ENCODE data around the gene NR3C2. TPM values are rescaled to one million over a fixed set of nuclear protein-coding genes. Genes with fewer than 3 reads are reported as not detected.

NR3C2 gene
- total RNA-seq, 1 donor from 2014 or later, result 31.4 TPM

- no peaks in the 10 kb centered on the region for H3K36me3 ChIP-seq
- intact Hi-C loops (cut with DNase I), result no loop called here
- no peak for TF ChIP-seq CTCF (IDR thresholded peaks at IDR 0.05)
- no peak overlapping the region for H3K27ac ChIP-seq
- no peaks in the 10 kb centered on the region for H3K27me3 ChIP-seq (ENCODE audit: low read depth)
- H3K9me3 ChIP-seq, result no peaks in the 10 kb centered on the region
- peaks cover 12% of the 10 kb centered on the region for H3K4me1 ChIP-seq
- no peak overlapping the region for H3K4me3 ChIP-seq
- DNase-seq (no peak), ATAC-seq (peak; percentile 45 to 61)
Measured at GRCh38 chr4:148292686-148293085, 149.5 kb downstream of the NR3C2 start.

GRCh38 chr4:148289740-148290139 is 152.5 kb downstream of the NR3C2 start:
- no peaks in the 10 kb centered on the region for H3K27me3 ChIP-seq (ENCODE audit: low read depth)
- peaks cover 30% of the 10 kb centered on the region for H3K4me1 ChIP-seq
- H3K36me3 ChIP-seq, result no peaks in the 10 kb centered on the region
- intact Hi-C loops (cut with DNase I), result no loop called here
- DNase-seq, result no peak
- no peak for TF ChIP-seq CTCF (IDR thresholded peaks at IDR 0.05)
- ATAC-seq, result peak; percentile 76 to 81
- H3K27ac ChIP-seq, result peak overlapping the region; percentile 14
- H3K4me3 ChIP-seq, result no peak overlapping the region
- H3K9me3 ChIP-seq, result no peaks in the 10 kb centered on the region

GRCh38 chr4:148288448-148288847 is 153.8 kb downstream of the NR3C2 start:
- no peaks in the 10 kb centered on the region for H3K36me3 ChIP-seq
- H3K27me3 ChIP-seq (ENCODE audit: low read depth), result no peaks in the 10 kb centered on the region
- ATAC-seq, result peak in 1 of 2 donors; percentile 28
- no peak for DNase-seq
- H3K4me1 ChIP-seq, result peaks cover 30% of the 10 kb centered on the region
- no peak overlapping the region for H3K27ac ChIP-seq
- intact Hi-C loops (cut with DNase I), result no loop called here
- TF ChIP-seq CTCF (IDR thresholded peaks at IDR 0.05), result no peak
- no peak overlapping the region for H3K4me3 ChIP-seq
- no peaks in the 10 kb centered on the region for H3K9me3 ChIP-seq

GRCh38 chr4:148287111-148287510 is 155.1 kb downstream of the NR3C2 start:
- ATAC-seq (no peak), DNase-seq (no peak)
- Histone ChIP-seq H3K27ac (no peak overlapping the region), H3K9me3 (no peaks in the 10 kb centered on the region), H3K4me1 (peaks cover 30% of the 10 kb centered on the region), H3K36me3 (no peaks in the 10 kb centered on the region), H3K4me3 (no peak overlapping the region), H3K27me3 (ENCODE audit: low read depth) (no peaks in the 10 kb centered on the region)
- no peak for TF ChIP-seq CTCF (IDR thresholded peaks at IDR 0.05)
- intact Hi-C loops (cut with DNase I), result no loop called here

GRCh38 chr4:148286012-148286411 is 156.2 kb downstream of the NR3C2 start:
- ATAC-seq, result no peak

More at GRCh38 chr4:148286012-148286411, 156.2 kb downstream of the NR3C2 start:
- intact Hi-C loops (cut with DNase I), result no loop called here
- Histone ChIP-seq H3K36me3 (no peaks in the 10 kb centered on the region), H3K27ac (no peak overlapping the region), H3K4me1 (peaks cover 30% of the 10 kb centered on the region), H3K4me3 (no peak overlapping the region), H3K27me3 (ENCODE audit: low read depth) (no peaks in the 10 kb centered on the region), H3K9me3 (no peaks in the 10 kb centered on the region)
- no peak for DNase-seq
- TF ChIP-seq CTCF (IDR thresholded peaks at IDR 0.05), result no peak

All from lower lobe of right lung (tissue), 2 donors.